D341Med (cell line): Measurements from ENCODE around the gene CRACR2B.
A peak's percentile ranks its signal among the peaks of the same experiment; 100 is the strongest.

Source experiments
- DNase-seq: peaks from one replicate; pipeline ENCODE4 v3.0.0; 2012; ENCODE audit warnings: low spot score

Gene CRACR2B

DNA sequence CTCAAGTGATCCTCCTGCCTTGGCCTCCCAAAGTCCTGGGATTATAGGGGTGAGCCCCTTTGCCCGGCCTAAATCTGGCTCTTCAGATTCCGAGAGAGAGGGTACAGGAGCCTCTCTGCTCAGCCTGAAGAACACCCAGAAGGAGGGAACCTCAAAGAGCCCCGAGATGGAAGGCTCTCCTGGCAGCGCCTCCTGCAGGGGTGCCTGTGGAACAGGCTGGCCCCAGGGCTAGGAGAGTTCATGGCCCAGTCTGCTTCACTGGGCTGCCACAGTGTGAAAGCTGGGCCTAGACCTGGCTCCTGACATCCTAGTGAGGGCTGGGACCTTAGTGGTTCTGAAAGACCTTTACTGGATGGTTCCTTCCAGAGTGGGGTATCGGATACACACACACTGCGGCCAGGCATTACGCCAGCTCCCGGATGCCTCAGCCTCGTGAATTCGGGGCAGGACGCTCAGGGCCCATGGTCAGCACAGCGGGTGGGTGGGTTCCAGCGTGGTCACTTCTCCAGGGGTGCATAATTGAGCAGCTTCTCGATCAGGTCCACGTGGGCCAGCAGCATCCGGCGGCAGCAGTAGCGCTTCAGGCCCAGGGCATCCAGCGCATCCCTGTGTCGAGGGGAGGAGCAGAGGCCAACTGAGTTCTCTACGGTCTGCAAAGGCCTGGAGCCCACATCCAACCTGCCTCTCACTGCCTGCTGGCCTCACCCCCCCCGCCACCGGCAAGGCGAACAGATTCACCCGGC is 12.3 kb downstream of the CRACR2B start:
- no peak for DNase-seq

DNA sequence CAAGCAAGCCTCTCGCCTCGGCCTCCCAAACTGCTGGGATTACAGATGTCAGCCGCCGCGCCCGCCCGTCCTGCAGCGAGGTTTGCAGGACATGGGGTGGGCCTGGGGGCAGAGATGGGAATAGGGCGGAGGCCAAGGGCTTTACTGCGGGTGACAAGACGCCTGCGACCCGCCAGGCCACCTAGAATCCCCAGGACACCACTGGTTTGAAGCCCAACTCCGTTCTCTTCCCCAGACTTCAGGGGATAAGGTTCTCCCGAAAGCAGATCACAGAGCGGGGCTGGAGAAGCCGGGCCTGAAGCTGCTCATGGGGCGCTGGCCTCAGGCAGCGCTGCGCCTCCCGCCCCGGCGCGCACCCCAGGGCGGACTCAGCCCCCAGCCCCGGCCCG is 14.3 kb downstream of the CRACR2B start:
- no peak for DNase-seq

DNA sequence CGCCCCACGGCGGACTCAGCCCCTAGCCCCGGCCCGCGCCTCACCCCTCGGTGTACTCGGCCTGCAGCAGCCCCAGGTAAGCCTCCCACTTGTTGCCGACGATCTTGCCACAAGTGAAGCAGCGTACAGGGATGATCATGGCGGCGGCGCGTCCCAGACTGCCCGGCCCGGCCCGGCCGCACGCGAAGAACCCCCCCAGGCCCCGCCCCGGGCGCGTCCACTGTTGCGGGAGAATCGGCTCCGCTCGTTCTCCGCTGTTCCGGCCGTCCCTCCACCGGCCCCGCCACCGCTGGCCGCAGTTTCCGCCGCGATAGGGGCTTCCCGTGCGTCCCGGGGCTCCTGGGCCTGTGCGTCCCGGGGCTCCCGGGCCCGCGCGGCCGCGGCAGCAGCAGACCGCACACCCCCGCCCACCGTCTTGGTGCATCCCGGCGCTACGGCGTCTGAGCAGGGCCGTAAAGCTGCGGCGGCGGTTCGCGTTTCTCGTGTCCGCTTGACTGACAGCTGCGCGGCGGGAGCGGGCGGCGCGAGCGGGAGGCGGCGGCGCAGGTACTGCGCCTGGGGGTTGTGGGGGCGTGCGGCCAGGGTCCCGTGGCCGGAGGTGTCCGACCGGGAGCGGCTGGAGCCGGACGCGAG is 14.8 kb downstream of the CRACR2B start, which contains the start of the genes POLR2L and TSPAN4:
Gene POLR2L, minus strand, starts transcription at position 160 of the 633 bp plus-strand sequence. Its CDS starts 21 bp downstream, at position 139.
Gene TSPAN4, plus strand, starts transcription at position 483 of the 633 bp plus-strand sequence. CDS start 7,453 bp downstream, outside the sequence.
- peak; percentile 94 for DNase-seq

DNA sequence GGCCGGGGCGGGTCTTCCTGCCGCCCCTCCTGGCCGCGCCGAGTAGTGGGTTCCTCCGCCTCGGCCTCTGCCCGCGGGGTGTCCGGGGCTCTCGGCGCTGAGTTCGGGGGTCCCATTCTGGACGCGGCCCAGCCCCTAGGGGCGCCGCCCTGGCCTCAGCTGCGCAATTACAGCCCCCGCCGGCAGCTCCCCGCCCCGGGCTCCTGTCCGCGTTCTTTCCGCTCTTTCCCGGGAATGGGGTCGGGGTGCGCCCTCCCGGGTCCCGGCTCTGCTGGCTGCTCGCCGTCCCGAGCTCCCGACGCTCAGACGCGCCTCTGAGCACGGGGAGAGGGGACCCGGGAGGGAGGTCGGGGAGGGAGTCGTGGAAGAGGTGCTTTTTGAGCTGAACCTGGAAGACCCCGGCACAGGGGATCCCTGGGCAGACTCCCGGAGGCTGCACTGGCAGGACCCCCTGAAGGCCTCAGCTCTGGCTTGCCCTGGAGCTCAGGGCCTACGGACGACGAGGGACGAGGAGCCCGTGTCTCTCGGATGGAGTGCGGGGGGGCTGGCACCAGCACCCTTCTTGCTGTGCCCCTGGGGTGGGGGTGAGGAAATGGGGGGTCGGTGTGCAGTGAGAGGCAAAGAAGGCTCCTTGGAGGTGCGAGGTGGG is 15.5 kb downstream of the CRACR2B start:
- peak; percentile 54 for DNase-seq

DNA sequence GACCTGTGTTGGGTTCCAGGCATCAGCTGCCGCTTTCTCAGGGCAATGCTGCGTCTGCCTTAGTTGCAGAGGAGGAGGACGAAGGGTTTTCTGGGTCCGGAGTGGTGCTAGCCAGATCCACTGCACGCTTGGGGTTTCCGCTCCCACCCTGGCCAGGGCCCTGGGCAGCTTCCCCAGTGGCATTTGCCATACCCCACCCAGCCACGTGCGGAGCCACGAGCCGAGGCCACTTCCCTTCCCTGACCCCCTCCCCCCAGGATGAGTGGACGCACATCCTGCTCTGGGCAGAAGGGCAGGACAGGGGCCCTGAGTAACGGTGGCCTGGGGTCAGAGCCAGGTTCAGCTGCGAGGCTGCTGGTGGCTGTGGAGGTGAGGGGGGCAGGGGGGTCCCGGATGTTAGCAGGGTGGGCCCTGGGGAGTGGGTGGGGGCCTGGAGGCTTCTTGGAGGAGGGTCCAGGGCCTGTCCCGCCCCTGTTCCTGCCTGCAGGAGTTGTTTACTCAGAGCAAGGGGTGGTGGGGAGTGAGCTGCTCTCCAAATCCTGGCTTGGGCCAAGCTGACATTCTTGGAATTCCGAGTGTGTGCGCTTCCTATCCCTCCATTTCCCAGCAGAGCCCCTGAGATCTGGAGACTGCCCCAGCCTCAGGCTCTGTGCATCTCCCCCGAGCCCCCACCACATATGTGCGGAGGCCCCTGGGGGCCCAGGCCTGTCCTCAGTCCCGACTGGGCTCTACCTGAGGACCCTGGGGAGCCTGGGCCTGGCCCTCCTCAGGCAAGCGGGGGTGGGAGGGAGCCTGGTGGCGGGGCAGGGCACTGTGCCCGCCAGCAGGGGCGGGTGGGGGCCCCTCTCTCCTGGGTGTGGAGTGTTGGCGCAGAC is 16.3 kb downstream of the CRACR2B start:
- DNase-seq, result no peak

DNA sequence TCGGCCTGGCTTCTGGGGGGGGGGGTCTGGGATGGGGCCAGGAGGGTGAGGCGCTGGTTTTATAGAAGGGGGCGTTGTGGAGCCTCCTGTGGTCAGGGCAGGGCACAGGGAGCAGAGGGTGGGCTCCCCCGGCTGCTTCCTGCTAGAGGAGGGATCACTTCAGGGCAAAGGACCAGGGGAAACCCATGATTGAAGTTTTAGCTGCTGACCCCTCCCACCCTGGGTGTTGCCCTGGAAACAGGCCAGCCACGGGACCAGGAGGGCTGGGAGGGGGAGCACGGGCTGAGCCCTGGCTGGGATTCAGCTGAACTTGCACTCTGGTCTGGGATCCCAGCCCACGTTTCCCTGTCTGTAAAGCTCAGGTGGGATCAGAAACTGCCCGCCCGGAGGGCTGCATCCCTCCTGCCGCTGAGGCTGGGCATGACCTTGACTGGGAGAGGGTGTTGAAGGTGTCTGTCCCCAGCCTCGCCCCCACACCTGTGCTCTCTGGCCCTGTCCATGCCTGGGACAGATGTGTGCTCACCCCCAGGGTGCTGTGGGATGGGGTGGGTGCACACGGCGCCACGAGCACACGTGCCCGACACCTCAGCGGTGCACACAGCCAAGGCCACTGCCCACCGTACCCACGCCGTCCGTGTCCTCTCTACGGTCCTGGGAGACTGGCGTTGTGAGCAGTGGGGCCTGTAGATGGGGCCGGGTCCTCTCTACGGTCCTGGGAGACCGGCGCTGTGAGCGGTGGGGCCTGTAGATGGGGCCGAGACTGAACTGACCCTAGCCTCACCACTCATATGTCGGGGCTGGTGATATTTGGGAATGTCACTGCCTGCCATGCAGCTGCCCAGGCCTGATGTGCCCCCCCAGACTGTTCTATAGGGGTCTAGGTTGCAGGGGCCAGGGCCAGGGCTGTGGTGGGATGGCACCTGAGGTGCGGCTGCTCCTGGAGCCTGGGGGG is 17.2 kb downstream of the CRACR2B start:
- no peak for DNase-seq

DNA sequence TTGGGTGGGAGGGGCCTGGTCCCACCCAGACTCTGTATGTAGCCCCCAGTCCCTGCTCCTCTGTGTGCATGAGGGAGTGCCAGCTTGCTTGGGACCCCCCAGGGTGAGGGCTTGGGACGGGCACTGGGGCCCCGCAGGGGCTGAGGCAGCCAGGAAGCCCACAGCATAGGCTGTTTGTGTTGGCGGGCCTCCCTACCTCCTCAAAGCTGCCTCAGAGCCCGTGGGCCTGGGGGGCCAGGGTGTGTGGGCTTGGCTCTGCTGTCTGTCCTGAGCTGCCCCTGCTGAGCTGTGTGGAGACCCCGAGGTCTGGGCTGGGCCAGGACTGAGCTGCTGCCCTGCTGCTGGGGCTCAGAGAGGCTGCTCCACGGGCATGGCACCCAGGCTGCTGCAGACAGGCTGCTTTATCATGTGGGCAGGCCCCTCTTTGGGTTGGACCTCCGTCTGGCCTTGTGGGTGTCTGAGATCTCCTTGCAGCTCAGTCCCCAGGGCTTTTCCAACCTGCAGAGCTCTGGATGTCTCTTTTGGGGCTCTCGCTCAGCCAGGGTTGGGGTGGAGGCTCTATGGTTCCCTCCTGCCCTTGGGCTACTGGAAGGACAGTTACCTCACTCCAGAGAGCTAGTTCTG is 18.3 kb downstream of the CRACR2B start:
- DNase-seq, result no peak

DNA sequence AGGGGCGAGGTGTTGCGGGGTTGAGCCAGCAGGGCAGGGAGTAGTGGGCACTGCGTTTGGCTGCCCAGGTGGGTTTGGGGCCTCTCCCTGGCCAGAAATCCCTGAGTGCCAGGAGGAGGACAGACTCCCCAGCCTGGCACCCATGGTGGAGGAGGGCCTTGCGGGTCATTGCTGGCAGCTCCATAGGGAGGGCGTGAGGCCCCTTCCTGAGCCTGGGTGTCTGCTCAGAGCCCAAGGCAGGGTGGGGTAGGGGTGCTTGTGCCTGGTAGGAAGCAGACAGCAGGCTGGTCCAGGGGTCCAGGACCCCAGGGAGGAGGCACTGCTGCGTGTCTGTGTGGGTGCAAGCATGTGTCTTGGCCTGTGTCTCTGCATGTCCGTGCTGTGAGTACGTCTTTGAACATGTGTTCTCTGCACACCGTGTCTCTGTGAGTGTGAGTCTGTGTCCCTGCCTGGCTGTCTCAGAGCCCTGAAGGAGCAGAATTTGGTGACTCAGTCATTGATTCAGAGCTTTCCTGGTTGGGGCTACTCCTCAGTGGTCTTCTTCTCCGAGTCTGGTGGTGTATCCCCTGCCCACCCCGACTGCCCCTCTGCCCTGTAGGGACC is 18.9 kb downstream of the CRACR2B start:
- DNase-seq, result no peak

DNA sequence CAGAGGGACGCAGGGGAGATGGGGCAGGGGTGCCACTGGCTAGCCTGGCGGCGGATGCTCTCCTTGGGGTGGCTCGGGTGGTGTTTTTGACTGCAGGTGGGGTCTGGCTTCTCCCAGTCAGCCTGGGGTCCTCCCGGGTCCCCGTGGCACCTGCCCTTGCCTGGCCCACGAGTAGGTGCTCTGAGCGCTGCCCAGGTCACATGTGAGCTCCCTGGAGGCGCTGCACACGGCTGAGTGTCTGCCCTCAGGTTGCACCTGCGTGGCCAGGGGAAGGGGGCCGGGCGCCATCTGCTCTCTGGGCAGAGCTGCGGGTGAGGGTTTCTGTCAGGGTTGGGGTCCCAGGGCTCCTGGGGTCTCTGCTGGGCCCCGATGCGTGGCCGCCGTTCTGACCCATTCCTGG is 20.2 kb downstream of the CRACR2B start:
- no peak for DNase-seq

DNA sequence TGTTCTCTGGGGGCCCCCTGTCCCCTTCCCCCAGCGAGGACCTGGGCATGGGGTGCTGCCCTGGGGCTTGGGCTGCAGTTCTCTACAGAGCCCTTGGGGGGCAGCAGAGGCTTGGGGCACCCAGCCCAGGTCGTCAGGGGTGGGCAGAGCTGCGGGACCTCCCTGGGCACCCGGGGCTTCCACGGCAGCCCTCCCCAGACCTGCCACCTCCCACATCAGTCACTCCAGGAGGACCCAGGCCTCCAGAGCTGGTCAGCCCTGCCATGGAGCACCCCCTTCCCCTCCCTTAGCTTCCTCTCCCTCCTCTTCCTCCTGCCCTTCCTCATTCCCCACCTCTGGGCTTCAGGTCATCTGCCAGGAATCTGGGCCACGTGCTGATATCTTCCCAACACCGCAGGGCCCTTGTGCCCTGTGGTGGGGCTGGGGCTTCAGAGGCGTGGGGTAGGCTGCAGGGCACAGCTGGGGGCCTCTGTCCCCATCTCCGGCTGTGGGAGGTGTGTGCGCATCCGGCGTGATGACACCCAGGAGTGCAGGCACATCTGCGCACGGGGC is 20.7 kb downstream of the CRACR2B start:
- DNase-seq, result peak; percentile 85

DNA sequence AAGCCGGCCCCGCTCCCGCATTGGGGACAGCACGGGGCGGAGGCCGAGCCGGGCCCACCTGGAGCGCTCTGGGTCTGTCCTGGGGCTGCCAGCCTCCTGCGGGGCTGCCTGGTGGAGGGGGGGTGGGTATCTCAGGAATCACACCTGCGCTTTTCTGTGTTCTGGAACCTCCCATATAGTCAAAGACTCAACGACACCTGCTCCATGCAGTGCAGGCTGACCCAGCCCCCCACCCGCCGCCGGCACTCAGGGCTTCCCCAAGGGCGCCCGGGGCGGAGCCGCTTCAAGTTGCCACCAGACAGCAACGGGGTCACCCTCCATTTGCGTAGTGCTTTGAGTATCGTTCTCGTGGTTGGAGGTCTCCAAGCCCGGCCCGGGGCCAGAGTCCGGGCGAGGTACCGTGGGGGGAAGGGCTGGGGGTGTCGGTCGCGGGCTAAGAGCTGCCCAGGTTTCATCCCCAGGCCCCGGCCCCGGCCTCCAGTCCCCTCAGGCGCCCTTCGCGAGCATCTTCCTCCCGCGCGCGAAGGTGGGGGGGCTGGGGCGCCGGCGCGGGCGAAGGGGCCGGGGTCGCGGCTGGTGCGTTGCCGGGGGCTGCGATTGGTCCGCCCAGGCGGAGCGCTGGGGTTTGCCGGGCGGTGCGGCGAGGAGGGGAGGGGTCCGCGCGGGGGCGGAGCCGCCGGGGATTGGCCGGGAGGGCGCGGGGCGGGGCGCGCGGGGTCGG is 21.5 kb downstream of the CRACR2B start:
- DNase-seq, result peak; percentile 90

DNA sequence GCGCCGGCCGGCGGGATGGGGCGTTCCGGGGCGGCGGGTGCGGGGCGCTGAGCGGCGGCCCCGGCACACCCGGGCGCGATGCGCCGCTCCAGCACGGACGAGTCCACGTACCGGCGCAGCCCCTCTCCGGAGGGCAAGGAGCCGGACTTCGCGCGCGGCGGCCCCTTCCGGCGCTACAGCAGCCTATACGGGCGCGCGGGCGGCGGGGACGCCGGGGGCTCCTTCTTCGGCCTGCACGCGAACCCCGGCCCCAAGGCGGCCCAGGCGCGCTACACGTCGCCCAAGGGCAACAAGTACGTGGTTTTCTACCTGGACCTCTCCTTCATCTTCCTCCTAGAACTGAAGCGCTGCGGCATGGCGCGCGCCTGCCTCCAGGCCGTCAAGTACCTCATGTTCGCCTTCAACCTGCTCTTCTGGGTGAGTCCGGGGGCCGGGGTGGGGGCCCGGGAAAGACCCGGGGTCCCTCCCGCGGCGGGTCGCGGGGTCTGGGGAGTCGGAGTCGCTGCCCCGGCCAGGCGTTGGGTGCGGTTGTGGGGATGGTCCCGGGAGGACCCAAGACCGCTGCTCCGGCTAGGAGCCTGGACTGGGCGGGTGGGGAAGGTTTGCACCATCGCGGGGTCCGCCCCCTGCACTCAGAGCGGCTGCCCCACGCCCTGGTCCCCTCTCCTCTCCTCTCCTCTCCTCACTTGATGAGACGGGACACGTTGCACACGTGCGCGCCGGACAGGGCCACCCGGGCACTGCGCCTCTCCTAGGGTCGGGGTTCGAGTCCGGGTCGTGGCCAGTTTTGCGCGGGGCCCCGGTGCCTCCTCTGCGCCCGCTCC is 22.4 kb downstream of the CRACR2B start:
- no peak for DNase-seq

DNA sequence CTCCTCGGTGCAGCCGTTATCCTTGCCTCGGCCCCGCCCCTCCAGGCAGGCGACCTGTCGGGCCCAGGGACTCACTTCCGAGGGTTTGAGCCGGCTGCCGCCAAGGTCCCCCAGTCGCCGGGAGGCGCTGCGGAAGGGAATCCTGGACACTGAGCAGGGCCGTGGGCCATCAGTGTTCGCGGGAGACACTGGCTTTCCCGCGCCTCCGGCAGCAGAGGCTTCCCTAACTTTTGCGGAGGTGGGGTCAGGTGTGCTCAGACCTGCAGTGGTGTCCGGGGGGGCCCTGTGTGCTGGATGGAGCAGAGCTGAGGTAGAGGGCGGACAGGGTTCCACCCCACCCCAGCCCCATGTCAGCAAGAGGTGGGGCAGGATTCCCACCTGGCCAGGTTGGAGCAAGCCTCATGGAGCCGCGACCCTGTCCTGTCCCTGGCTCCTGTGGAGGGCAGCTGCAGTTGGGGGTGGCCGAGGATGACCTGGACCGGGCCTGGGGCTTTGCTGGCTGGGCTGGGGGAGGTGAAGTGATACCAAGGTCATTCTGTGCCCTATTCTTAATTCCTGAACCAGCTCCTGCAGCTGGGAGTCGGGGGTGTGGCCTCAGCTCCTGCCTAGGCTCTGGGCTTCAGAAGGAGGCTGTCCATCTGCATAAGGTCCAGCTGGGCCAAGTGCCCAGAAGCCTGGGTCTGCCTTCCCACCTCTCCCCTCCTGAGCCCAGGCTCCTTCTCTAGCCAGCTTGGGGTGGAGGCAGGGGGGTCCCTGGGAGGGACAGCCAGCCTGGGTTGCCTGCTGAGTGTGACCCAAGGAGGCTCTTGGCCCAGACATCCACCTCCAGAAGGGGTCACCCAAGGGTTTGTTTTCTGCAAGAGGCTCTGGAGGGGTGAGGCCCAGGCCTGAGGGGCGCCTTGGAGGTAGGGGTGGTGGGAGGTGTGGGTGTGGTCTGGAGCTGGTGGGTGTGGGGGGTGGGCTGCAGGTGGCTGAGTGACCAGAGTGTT is 23.4 kb downstream of the CRACR2B start:
- DNase-seq, result peak; percentile 70

DNA sequence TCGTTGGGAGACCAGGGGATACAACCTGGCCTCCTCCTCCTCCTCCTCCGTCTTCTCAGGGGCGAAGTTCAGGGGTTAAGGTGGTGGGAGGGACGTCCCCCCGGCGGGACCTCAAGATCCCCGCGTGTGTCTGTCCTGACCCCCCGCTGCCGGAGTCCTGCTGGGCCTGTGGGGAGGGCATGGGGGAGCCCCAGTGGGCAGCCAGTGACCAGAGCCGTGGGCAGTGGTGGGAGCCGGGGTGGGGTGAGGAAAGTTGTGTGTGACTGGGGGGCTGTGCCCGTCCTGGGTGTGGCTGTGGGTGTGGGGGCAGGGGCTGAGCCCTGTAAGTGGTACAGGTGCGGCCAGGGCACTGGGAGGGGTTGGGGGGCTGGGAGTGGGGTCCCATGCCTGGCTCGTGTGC is 25.0 kb downstream of the CRACR2B start:
- no peak for DNase-seq

DNA sequence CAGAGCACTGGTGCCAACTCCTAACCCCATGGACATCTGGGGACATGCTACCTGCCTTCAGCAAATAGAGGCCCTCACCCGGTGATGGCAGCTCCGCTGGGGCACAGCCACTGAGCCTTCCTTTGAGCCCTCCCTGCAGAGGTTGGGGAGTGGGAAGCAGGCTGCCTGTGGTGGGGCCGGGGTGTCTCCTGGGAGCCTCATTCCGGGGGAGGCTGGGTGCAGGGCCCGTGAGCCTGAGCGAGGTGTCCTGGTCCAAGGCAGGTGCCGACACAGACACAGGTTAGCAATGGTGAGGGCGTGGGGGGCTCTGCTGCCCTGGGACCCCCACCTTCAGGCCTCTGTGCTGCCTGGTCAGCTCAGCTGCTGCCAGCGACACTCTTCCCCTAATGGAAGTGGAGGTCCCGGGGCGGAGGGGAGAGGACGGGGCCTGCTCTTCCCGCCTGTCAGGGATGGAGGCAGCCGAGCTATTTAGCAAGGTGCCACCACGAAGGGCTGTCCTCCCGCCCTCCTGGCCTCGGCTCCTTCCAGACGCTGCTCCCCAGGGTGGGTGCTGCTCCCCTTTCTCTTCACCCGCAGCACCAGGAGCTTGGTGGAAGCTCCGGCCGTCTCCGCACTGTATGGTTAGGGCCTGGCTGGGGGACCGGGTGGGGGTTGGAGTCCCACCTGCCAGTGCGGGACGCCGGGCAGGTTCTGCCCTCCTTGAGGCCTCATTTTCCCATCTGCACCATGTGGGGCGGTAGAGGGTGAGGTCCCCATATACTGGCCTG is 26.1 kb downstream of the CRACR2B start:
- no peak for DNase-seq
